Suprapubic skin (tissue), 4 donors: ENCODE data around the gene SEC14L3. TPM values are rescaled to one million over a fixed set of nuclear protein-coding genes. Genes with fewer than 3 reads are reported as not detected.

Source experiments
- DNase-seq, 2 donors: peaks; one replicate each; pipeline ENCODE4 v3.0.0-alpha.2; 2019; ENCODE audit warnings: low spot score in 2 of 2
- H3K27ac ChIP-seq: fragments of 200-600 bp; sonication (generic); one replicate; pipeline ENCODE4 v1.5.1; 2019
- H3K27me3 ChIP-seq: fragments of 200-600 bp; sonication (generic); one replicate; pipeline ENCODE4 v1.5.1; 2019
- H3K36me3 ChIP-seq: fragments of 200-600 bp; sonication (generic); one replicate; pipeline ENCODE4 v1.5.1; 2019
- H3K4me1 ChIP-seq: fragments of 200-600 bp; sonication (generic); one replicate; pipeline ENCODE4 v1.5.1; 2019
- H3K4me3 ChIP-seq: fragments of 200-600 bp; sonication (generic); one replicate; pipeline ENCODE4 v1.5.1; 2019; ENCODE audit warnings: mild to moderate bottlenecking
- H3K9me3 ChIP-seq: fragments of 200-600 bp; sonication (generic); one replicate; pipeline ENCODE4 v1.5.1; 2019
- EP300 ChIP-seq: sonication (generic); formaldehyde crosslinking; IDR thresholded peaks from one replicate; pipeline ENCODE4 v1.6.1; 2017; ENCODE audit warnings: antibody characterized with exemption
- POLR2A ChIP-seq, 2 donors: fragments of 450-650 bp; IDR thresholded peaks; one replicate each; pipeline ENCODE4 v1.6.1; 2017; ENCODE audit warnings: antibody characterized with exemption in 2 of 2, mild to moderate bottlenecking in 2 of 2, moderate library complexity in 2 of 2
- POLR2AphosphoS5 ChIP-seq, 3 donors: sonication (generic); formaldehyde crosslinking; IDR thresholded peaks; one replicate each; pipeline ENCODE4 v1.6.1; 2017; ENCODE audit warnings: antibody characterized with exemption in 3 of 3
- WGBS: methylation state at CpG from one replicate; pipeline ENCODE4 v1.1.5; 2018; 5-methylcytosine and 5-hydroxymethylcytosine counted together
- total RNA-seq, 4 donors: library from RNA; depleted of rRNA; stranded (reverse); fragments of >200 nt; gene quantifications; one replicate each; pipeline ENCODE4 v1.1.0, GENCODE V29; 2016
- TF ChIP-seq, protein P1 (sequence below), 2 donors: fragments of 200-600 bp in 1 of 2; fragments of 450-650 bp in 1 of 2; sonication (generic) in 1 of 2; IDR thresholded peaks; one replicate each; pipeline ENCODE4 v1.5.1; 2016 to 2019; ENCODE audit warnings: antibody characterized with exemption in 2 of 2, mild to moderate bottlenecking in 1 of 2, moderate library complexity in 1 of 2

The SEC14L3 gene
- total RNA-seq, 4 donors from 2014 or later: not detected

GRCh38 chr22:30481711-30482110, 9.9 kb upstream of the SEC14L3 start:
- Histone ChIP-seq H3K27me3 (no peaks in the 10 kb centered on the region), H3K4me1 (no peaks in the 10 kb centered on the region), H3K9me3 (no peaks in the 10 kb centered on the region), H3K4me3 (no peak overlapping the region), H3K36me3 (no peaks in the 10 kb centered on the region), H3K27ac (no peak overlapping the region)
- DNase-seq: no peak
- 82% methylated on average over 5 of the region's 5 CpGs for WGBS
- TF ChIP-seq POLR2A (IDR thresholded peaks at IDR 0.05): no peak
- TF ChIP-seq POLR2AphosphoS5 (IDR thresholded peaks at IDR 0.05): no peak
- TF ChIP-seq EP300: no peak
- TF ChIP-seq, protein P1, sequence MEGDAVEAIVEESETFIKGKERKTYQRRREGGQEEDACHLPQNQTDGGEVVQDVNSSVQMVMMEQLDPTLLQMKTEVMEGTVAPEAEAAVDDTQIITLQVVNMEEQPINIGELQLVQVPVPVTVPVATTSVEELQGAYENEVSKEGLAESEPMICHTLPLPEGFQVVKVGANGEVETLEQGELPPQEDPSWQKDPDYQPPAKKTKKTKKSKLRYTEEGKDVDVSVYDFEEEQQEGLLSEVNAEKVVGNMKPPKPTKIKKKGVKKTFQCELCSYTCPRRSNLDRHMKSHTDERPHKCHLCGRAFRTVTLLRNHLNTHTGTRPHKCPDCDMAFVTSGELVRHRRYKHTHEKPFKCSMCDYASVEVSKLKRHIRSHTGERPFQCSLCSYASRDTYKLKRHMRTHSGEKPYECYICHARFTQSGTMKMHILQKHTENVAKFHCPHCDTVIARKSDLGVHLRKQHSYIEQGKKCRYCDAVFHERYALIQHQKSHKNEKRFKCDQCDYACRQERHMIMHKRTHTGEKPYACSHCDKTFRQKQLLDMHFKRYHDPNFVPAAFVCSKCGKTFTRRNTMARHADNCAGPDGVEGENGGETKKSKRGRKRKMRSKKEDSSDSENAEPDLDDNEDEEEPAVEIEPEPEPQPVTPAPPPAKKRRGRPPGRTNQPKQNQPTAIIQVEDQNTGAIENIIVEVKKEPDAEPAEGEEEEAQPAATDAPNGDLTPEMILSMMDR (IDR thresholded peaks at IDR 0.05): no peak

GRCh38 chr22:30479981-30480380, 8.2 kb upstream of the SEC14L3 start:
- WGBS: 78% methylated on average over 2 of the region's 2 CpGs
- Histone ChIP-seq H3K27ac (no peak overlapping the region), H3K4me3 (no peak overlapping the region), H3K36me3 (no peaks in the 10 kb centered on the region), H3K27me3 (no peaks in the 10 kb centered on the region), H3K4me1 (no peaks in the 10 kb centered on the region), H3K9me3 (no peaks in the 10 kb centered on the region)
- TF ChIP-seq, protein P1 (IDR thresholded peaks at IDR 0.05): no peak
- no peak for TF ChIP-seq POLR2AphosphoS5 (IDR thresholded peaks at IDR 0.05)
- TF ChIP-seq EP300: no peak
- TF ChIP-seq POLR2A (IDR thresholded peaks at IDR 0.05): no peak
- no peak for DNase-seq

- TF ChIP-seq EP300: no peak
- TF ChIP-seq POLR2A (IDR thresholded peaks at IDR 0.05): no peak
- TF ChIP-seq, protein P1 (IDR thresholded peaks at IDR 0.05): no peak
- TF ChIP-seq POLR2AphosphoS5 (IDR thresholded peaks at IDR 0.05): no peak
- no peaks in the 10 kb centered on the region for H3K4me1 ChIP-seq
- DNase-seq: no peak
- WGBS: 37% methylated on average over 5 of the region's 6 CpGs
- no peaks in the 10 kb centered on the region for H3K36me3 ChIP-seq
- no peaks in the 10 kb centered on the region for H3K9me3 ChIP-seq
- no peak overlapping the region for H3K27ac ChIP-seq
- H3K27me3 ChIP-seq: peaks cover 16% of the 10 kb centered on the region
- no peak overlapping the region for H3K4me3 ChIP-seq
Observed at GRCh38 chr22:30474683-30475424, 3.0 kb upstream of the SEC14L3 start.

DNA sequence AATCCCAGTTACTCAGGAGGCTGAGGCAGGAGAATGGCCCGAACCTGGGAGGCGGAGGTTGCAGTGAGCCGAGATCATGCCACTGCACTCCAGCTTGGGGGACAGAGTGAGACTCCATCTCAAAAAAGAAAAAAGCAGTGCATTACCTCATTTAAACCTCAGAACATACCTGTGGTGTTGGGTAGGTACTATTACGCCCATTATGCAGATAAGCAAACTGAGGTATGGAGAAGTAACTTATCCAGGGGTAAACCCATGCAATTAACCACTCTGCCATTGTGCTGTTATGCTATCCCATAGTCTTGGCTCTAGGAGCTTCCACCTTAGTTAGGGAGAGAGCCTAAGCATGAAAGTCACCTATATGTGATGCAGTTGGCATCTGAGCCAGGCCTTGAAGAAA, 2.3 kb upstream of the SEC14L3 start:
- DNase-seq: no peak
- no peaks in the 10 kb centered on the region for H3K4me1 ChIP-seq
- H3K27me3 ChIP-seq: peaks cover 16% of the 10 kb centered on the region
- no peaks in the 10 kb centered on the region for H3K36me3 ChIP-seq
- no peak for TF ChIP-seq POLR2A (IDR thresholded peaks at IDR 0.05)
- no peak for TF ChIP-seq EP300
- TF ChIP-seq POLR2AphosphoS5 (IDR thresholded peaks at IDR 0.05): no peak
- TF ChIP-seq, protein P1 (IDR thresholded peaks at IDR 0.05): no peak
- H3K27ac ChIP-seq: no peak overlapping the region
- no peaks in the 10 kb centered on the region for H3K9me3 ChIP-seq
- H3K4me3 ChIP-seq: no peak overlapping the region
- WGBS: 94% methylated on average over 4 of the region's 4 CpGs

DNA sequence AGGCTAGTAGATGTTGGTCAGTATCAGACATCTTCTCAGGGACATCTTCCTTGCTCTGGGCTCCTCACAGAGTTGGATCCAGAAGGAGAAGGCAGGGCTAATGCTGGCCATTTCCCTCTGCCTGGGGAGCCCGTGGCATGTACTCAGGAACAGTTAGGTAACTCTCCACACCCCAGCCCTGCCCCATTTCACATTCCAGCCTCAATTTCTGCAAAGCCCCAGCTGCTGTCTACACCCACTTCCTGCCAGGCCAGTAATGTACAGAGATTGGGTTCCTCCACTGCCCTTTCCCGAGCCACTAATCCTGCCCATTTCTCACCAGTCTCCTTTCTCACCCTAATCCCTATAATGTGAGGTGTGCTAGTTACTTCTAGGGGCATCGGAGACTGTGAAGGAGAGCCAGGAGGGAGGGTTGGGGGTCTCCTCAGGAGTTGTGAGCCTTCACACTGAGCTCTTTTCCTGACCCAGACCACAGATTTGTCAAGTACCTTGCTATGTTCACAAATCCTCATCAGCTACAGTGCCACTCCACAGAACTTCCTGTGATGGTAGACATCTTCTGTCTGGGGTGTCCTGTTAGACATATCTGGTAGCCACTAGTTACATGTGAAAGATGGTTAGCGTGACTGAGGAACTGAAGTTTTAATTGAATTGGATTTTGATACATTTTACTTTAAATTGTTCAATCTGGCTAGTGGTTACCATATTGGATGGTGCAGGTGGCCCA, 1.3 kb upstream of the SEC14L3 start:
- DNase-seq: no peak
- Histone ChIP-seq H3K9me3 (no peaks in the 10 kb centered on the region), H3K27me3 (peaks cover 16% of the 10 kb centered on the region)

More for the DNA sequence above, 1.3 kb upstream of the SEC14L3 start:
- TF ChIP-seq, protein P1 (IDR thresholded peaks at IDR 0.05): no peak
- no peak for TF ChIP-seq POLR2A (IDR thresholded peaks at IDR 0.05)
- TF ChIP-seq POLR2AphosphoS5 (IDR thresholded peaks at IDR 0.05): no peak
- TF ChIP-seq EP300: no peak
- no peaks in the 10 kb centered on the region for H3K4me1 ChIP-seq
- H3K4me3 ChIP-seq: no peak overlapping the region
- H3K27ac ChIP-seq: no peak overlapping the region
- 59% methylated on average over 4 of the region's 4 CpGs for WGBS
- H3K36me3 ChIP-seq: no peaks in the 10 kb centered on the region
